ENCODE data around the gene BDNF.

Gene BDNF

DNA sequence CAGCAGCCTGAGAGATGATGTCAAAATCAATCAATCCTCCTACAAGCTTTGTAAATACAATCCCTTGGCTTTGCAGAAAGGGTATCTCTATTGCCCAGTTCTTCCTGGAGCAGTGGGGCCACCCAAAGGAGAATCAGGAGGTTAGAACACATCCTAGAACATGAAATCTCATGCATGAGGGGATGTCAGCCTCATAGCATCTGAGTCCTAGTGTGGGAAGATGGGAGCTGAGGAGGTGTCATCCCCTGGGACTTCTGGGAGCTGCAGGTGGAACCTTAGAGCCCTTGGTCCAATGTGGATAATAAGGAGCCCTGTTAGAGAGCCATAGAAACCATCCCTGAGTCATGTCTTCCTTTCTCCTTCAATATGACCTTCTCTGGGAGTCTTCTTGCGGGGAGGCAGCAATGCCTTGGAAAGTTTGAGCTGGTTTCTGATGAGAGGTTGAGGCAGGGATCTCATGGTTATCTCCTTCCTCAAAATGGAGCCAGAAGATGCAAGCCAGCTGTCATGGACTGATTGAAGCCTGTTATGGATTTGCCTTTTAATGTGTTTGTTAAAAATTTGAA is 74.8 kb downstream of the BDNF start:
- FAIRE-seq: no peak

DNA sequence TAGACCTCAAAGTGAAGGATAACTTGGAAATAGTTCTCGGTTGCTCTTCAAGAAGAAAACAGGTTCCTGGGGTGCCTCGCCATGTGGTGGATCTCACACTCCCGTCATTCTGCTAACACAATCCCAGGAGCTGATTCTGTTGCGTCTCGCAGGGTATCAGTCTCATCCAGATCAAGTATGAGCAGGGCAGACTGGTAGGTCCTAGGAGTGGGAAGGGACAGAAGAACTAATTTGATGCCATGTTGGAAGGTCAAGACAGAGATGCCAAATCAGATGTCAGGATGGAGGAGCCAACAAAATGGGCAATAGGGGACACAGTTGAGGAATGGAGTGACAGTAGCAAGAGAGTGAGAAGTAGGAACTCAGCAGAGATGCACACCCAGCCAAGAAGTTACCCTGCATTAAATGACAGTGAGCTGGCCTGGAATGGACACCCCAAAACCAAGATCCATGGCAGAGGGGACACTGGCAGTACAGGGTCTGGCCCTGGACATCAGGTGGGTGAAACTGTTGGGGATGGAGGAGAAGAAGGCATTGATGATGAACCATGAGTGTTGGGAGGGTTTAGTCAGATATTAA is 76.2 kb downstream of the BDNF start:
- no peak for FAIRE-seq

- FAIRE-seq: no peak
Measured at GRCh38 chr11:27622541-27623300, 77.5 kb downstream of the BDNF start.

DNA sequence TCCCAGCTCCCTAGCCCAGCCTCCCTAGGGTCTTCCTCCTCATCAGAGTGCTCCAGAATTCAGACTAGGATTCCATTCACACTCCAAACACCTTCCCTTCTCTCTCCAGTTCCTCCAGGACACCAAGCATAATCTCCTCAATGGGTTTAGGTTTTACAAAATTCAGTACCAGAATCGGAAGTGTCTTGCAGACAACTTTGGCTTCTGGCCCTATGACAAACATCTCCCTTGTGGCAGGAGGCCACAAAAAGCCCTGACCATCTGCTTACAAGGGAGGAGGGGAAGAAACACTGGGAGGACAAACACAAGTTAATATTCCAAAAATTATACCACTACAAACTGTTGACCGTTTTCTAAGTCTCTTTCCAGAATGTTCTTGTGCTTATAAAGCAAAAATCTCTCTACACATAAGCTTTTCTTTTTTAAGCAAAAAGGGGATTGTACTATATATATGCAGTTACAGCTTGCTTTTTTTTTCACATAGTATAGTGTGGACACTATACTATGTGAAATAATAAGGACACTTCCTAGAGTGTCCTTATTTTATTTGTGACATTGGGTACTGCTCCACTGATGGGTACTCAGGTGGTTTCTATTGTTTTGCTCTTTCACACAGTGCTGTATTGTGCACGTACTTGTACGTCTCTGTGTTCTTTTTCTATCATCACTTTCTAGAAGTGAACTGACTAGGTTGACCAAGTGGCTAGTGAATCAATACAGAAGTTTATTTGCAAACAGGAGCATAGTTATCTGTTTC is 78.7 kb downstream of the BDNF start:
- no peak for FAIRE-seq

- no peak for FAIRE-seq
Measured at GRCh38 chr11:27619763-27620335, 80.4 kb downstream of the BDNF start.

DNA sequence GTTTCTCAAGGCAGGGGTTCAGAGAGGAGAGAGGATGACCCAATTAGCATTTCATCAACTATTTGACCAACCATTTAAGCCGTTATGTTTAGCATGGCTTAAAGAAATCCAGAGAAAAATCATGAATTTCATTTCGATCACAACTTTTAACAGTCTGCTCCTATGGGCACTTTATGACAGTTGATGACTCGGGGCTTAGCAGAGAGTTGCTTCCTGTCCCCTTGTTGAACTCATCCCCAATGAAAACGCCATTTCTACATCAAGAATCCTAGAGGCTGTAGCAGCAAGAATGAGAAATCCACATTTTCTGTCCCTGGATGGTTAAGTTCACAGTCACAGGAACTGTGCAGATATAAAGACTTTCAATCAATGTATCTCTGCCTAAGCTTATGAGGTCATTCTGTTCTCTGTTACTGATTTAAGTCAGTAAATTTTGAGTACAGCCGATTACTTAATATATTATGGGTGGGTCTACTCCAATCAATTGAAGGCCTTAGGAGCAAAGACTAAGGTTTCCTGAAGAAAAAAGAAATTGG is 81.1 kb downstream of the BDNF start:
- no peak for FAIRE-seq

- peak; percentile 66 for FAIRE-seq
Measured at GRCh38 chr11:27618281-27618915, 81.9 kb downstream of the BDNF start.

DNA sequence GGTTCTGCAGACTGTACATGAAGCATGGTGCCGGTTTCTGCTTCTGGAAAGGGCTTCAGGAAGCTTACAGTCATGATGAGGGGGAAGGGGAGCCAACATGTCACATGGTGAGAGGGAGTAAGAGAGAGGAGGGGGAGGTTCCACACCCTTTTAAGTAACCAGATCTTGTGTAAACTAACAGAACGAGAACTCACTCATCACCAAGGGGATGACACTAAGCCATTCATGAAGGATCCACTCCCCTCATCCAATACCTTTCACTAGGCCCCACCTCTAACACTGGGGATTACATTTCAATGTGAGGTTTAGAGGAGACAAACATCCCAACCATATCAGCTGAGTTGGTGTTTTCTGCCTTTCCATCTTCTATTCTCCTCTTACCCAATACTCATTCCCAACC is 83.5 kb downstream of the BDNF start:
- FAIRE-seq: no peak

DNA sequence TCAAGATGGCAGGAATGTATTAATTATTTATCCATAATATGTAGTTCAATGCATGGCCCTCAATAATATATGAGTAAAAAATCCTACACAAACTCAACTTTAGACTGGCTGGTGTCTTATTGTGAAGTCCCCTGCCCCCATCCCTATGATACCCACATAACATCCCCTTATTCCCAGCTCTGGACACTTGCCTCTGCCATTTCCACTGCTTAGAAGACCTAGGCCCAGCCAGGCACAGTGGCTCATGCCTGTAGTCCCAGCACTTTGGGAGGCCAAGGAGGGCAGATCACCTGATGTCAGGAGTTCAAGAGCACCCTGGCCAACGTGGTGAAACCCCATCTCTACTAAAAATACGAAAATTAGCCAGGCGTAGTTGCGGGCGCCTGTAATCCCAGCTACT is 84.4 kb downstream of the BDNF start:
- no peak for FAIRE-seq

- no peak for FAIRE-seq
Measured at GRCh38 chr11:27614092-27614491, 86.2 kb downstream of the BDNF start.

- FAIRE-seq: no peak
Measured at GRCh38 chr11:27612932-27613880, 87.0 kb downstream of the BDNF start.

DNA sequence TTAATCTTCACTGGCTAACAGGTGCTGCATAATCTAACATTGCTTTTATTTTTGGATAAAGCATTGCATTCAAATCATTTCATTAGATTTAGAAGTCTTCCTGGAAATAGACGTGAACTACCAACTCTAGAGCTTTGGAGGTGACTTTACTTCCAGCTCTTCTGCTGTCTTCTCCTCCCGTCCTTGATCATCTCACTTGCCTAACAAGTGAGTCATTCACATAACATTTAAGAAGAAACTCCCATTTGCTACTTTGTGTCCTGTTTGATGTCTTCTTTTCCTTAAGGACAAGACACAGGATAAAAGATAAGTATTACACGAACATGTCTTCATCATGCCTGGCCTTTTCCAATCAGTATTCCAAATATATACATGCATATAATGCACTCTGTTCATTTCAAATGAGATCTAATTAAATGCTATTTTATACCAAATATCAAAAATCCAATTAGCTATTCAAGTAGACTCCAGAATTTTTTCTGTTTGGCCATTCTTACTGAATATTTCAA is 88.3 kb downstream of the BDNF start:
- FAIRE-seq: no peak

GRCh38 chr11:27611390-27611789 is 88.9 kb downstream of the BDNF start:
- no peak for FAIRE-seq

- FAIRE-seq: no peak
Measured at GRCh38 chr11:27610946-27611345, 89.3 kb downstream of the BDNF start.

DNA sequence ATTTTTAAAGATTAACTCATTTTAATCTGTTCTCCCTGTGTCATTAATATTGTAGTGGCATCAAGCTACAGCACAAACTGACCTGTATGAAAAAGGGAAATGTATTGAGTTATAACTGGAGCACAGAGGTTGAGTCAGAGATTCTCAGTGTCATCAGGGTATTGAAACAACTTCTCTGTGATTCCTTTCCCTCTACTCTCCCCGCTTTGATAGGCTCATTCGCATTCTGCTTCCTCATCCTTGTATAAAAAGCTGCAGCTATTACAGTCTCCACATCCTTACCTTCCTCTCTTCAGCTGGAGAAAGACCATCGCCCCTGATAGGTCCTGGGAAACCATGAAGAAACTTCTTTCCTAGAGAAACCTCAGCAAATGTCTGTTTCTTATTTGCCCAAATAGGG is 90.0 kb downstream of the BDNF start:
- no peak for FAIRE-seq

- FAIRE-seq: no peak
Measured at GRCh38 chr11:27608951-27609350, 91.3 kb downstream of the BDNF start.

DNA sequence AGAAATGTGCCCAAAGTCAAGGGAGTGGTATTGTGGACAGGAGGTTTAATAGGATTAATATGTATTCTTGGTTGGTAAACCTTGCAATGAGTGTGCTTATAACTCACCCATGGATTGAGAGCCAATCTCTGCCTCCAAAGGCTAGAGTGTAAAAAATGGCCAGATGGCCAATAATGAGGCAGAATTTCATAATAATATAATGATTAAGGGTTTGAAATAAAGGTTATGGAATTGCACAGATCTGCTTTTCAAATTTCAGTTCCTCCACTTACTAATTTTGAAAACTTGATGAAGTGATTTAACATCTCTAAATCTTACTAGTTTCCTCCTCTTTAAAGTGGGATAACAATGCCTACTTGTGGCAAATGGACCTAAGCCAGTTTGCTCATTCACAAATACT is 94.8 kb downstream of the BDNF start:
- no peak for FAIRE-seq

Data from endometrium (tissue), 2 donors.